ENCODE data around the gene DUSP6.

The DUSP6 gene

GRCh38 chr12:89363084-89363483 is 10.8 kb upstream of the DUSP6 start:
- WGBS (ENCODE audit: insufficient coverage, insufficient read length): no CpG with 5 or more reads among the region's 4 CpGs
- Histone ChIP-seq H3K4me3 (ENCODE audit: low read length) (no peak overlapping the region), H3K27ac (ENCODE audit: low read length) (no peak overlapping the region), H3K9me3 (ENCODE audit: control insufficient read depth, insufficient read depth, low read length) (no peaks in the 10 kb centered on the region), H3K36me3 (ENCODE audit: control insufficient read depth, insufficient read depth, low read length) (no peaks in the 10 kb centered on the region), H3K4me1 (ENCODE audit: control insufficient read depth, insufficient read depth, low read length) (no peaks in the 10 kb centered on the region), H3K27me3 (ENCODE audit: control insufficient read depth, insufficient read depth, low read length) (no peaks in the 10 kb centered on the region)
- DNase-seq (ENCODE audit: low read depth, low spot score): no peak

DNA sequence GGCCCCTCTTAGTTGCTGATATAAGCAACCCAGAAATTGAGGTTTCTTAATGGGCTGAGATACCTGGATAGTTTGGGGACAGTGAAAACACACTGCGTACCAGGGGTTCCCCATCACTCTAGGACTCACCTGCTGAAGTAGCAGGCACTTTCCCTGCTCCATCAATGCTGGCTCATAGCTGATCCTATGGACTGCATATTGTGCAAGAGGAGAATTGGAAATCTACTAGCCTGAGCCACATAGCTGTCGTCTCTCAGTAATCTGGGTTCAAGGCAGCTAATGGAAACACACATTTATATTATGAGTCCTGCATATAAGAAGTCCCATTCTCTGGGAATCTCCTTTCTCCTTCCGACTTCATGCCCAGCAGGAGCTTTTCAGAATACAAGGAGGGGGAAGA is 7.3 kb upstream of the DUSP6 start:
- no peak overlapping the region for H3K27ac ChIP-seq (ENCODE audit: low read length)
- DNase-seq (ENCODE audit: low read depth, low spot score): no peak
- peaks cover 16% of the 10 kb centered on the region; the same call in 1 of the 2 replicates for H3K27me3 ChIP-seq (ENCODE audit: control insufficient read depth, insufficient read depth, low read length)
- H3K9me3 ChIP-seq (ENCODE audit: control insufficient read depth, insufficient read depth, low read length): no peaks in the 10 kb centered on the region
- no peaks in the 10 kb centered on the region for H3K36me3 ChIP-seq (ENCODE audit: control insufficient read depth, insufficient read depth, low read length)
- H3K4me1 ChIP-seq (ENCODE audit: control insufficient read depth, insufficient read depth, low read length): peaks cover 3% of the 10 kb centered on the region; the same call in 1 of the 2 replicates
- WGBS (ENCODE audit: insufficient coverage, insufficient read length): no CpG with 5 or more reads among the region's 3 CpGs
- H3K4me3 ChIP-seq (ENCODE audit: low read length): no peak overlapping the region

DNA sequence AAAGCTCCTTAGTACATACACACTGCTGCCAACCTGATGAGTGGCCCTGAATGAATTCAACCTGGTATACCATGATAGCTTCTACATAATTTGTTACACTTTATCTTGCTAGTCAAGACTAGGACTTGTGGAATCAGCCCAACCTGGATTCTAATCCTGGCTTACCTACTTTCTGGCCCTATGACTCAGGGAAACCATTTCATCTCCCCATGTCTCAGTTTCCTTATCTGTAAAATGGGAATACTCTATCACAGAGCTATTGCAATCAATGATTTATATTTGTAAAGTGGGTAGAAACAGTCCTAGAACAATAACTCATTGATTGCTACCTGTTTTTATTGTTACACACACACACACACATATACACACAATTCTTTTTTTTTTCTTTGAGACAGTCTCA is 6.5 kb upstream of the DUSP6 start:
- DNase-seq (ENCODE audit: low read depth, low spot score): no peak
- Histone ChIP-seq H3K4me3 (ENCODE audit: low read length) (no peak overlapping the region), H3K27ac (ENCODE audit: low read length) (no peak overlapping the region), H3K4me1 (ENCODE audit: control insufficient read depth, insufficient read depth, low read length) (peaks cover 3% of the 10 kb centered on the region; the same call in 1 of the 2 replicates), H3K36me3 (ENCODE audit: control insufficient read depth, insufficient read depth, low read length) (no peaks in the 10 kb centered on the region), H3K9me3 (ENCODE audit: control insufficient read depth, insufficient read depth, low read length) (no peaks in the 10 kb centered on the region), H3K27me3 (ENCODE audit: control insufficient read depth, insufficient read depth, low read length) (peaks cover 17% of the 10 kb centered on the region; the same call in 1 of the 2 replicates)

GRCh38 chr12:89357297-89357730 is 5.0 kb upstream of the DUSP6 start:
- H3K4me1 ChIP-seq (ENCODE audit: control insufficient read depth, insufficient read depth, low read length): peaks cover 3% of the 10 kb centered on the region; the same call in 1 of the 2 replicates
- no CpG with 5 or more reads among the region's 7 CpGs for WGBS (ENCODE audit: insufficient coverage, insufficient read length)
- peaks cover 17% of the 10 kb centered on the region; the same call in 1 of the 2 replicates for H3K27me3 ChIP-seq (ENCODE audit: control insufficient read depth, insufficient read depth, low read length)
- no peak overlapping the region for H3K27ac ChIP-seq (ENCODE audit: low read length)
- no peaks in the 10 kb centered on the region for H3K9me3 ChIP-seq (ENCODE audit: control insufficient read depth, insufficient read depth, low read length)
- DNase-seq (ENCODE audit: low read depth, low spot score): no peak
- H3K4me3 ChIP-seq (ENCODE audit: low read length): no peak overlapping the region
- no peaks in the 10 kb centered on the region for H3K36me3 ChIP-seq (ENCODE audit: control insufficient read depth, insufficient read depth, low read length)

- Histone ChIP-seq H3K36me3 (ENCODE audit: control insufficient read depth, insufficient read depth, low read length) (no peaks in the 10 kb centered on the region), H3K4me1 (ENCODE audit: control insufficient read depth, insufficient read depth, low read length) (peaks cover 3% of the 10 kb centered on the region; the same call in 1 of the 2 replicates), H3K27ac (ENCODE audit: low read length) (no peak overlapping the region), H3K9me3 (ENCODE audit: control insufficient read depth, insufficient read depth, low read length) (no peaks in the 10 kb centered on the region), H3K4me3 (ENCODE audit: low read length) (no peak overlapping the region), H3K27me3 (ENCODE audit: control insufficient read depth, insufficient read depth, low read length) (peaks cover 17% of the 10 kb centered on the region; the same call in 1 of the 2 replicates)
- DNase-seq (ENCODE audit: low read depth, low spot score): no peak
- WGBS (ENCODE audit: insufficient coverage, insufficient read length): no CpG with 5 or more reads among the region's 4 CpGs
These were observed 3.9 kb upstream of the DUSP6 start for GRCh38 chr12:89356069-89356665.

GRCh38 chr12:89355243-89356068 is 3.2 kb upstream of the DUSP6 start:
- H3K27ac ChIP-seq (ENCODE audit: low read length): no peak overlapping the region
- H3K36me3 ChIP-seq (ENCODE audit: control insufficient read depth, insufficient read depth, low read length): no peaks in the 10 kb centered on the region
- no peaks in the 10 kb centered on the region for H3K9me3 ChIP-seq (ENCODE audit: control insufficient read depth, insufficient read depth, low read length)
- peaks cover 3% of the 10 kb centered on the region; the same call in 1 of the 2 replicates for H3K4me1 ChIP-seq (ENCODE audit: control insufficient read depth, insufficient read depth, low read length)
- no peak for DNase-seq (ENCODE audit: low read depth, low spot score)
- peaks cover 17% of the 10 kb centered on the region; the same call in 1 of the 2 replicates for H3K27me3 ChIP-seq (ENCODE audit: control insufficient read depth, insufficient read depth, low read length)
- WGBS (ENCODE audit: insufficient coverage, insufficient read length): no CpG with 5 or more reads among the region's 18 CpGs
- H3K4me3 ChIP-seq (ENCODE audit: low read length): no peak overlapping the region

DNA sequence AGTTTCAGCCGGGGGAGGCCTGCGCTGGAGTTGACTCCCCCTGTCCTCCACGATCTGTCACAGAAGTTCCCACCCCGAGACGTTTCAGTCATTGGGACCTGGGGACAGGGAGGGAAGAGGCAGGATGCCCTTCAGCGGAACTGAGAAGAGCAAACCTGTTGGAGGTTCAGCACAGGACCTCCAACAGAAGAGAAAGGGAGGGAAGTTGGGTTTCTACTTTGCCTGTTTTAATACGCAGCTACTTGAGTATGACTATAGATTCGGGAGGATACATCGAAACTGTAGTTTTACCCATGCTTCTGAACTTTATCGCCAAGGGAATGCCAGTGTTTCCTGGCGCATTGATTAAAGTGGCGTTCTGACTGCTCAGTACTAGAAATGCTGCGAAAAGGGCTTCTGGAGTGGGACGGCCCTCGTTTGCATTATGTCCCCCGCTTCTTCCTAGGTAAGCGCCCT is 2.3 kb upstream of the DUSP6 start:
- H3K4me1 ChIP-seq (ENCODE audit: control insufficient read depth, insufficient read depth, low read length): peaks cover 3% of the 10 kb centered on the region; the same call in 1 of the 2 replicates
- no peak overlapping the region for H3K27ac ChIP-seq (ENCODE audit: low read length)
- peak overlapping the region; percentile 46; the same call in 1 of the 2 replicates for H3K4me3 ChIP-seq (ENCODE audit: low read length)
- H3K9me3 ChIP-seq (ENCODE audit: control insufficient read depth, insufficient read depth, low read length): no peaks in the 10 kb centered on the region
- no CpG with 5 or more reads among the region's 17 CpGs for WGBS (ENCODE audit: insufficient coverage, insufficient read length)
- DNase-seq (ENCODE audit: low read depth, low spot score): no peak
- H3K27me3 ChIP-seq (ENCODE audit: control insufficient read depth, insufficient read depth, low read length): peaks cover 17% of the 10 kb centered on the region; the same call in 1 of the 2 replicates
- H3K36me3 ChIP-seq (ENCODE audit: control insufficient read depth, insufficient read depth, low read length): no peaks in the 10 kb centered on the region

GRCh38 chr12:89353823-89354611 is 1.7 kb upstream of the DUSP6 start:
- H3K4me3 ChIP-seq (ENCODE audit: low read length): peak overlapping the region; percentile 46; the same call in 1 of the 2 replicates
- peaks cover 20% of the 10 kb centered on the region; the same call in 1 of the 2 replicates for H3K27me3 ChIP-seq (ENCODE audit: control insufficient read depth, insufficient read depth, low read length)
- H3K9me3 ChIP-seq (ENCODE audit: control insufficient read depth, insufficient read depth, low read length): no peaks in the 10 kb centered on the region
- no peaks in the 10 kb centered on the region for H3K36me3 ChIP-seq (ENCODE audit: control insufficient read depth, insufficient read depth, low read length)
- peaks cover 6% of the 10 kb centered on the region; the same call in 1 of the 2 replicates for H3K4me1 ChIP-seq (ENCODE audit: control insufficient read depth, insufficient read depth, low read length)
- no peak overlapping the region for H3K27ac ChIP-seq (ENCODE audit: low read length)
- DNase-seq (ENCODE audit: low read depth, low spot score): no peak
- no CpG with 5 or more reads among the region's 74 CpGs for WGBS (ENCODE audit: insufficient coverage, insufficient read length)

DNA sequence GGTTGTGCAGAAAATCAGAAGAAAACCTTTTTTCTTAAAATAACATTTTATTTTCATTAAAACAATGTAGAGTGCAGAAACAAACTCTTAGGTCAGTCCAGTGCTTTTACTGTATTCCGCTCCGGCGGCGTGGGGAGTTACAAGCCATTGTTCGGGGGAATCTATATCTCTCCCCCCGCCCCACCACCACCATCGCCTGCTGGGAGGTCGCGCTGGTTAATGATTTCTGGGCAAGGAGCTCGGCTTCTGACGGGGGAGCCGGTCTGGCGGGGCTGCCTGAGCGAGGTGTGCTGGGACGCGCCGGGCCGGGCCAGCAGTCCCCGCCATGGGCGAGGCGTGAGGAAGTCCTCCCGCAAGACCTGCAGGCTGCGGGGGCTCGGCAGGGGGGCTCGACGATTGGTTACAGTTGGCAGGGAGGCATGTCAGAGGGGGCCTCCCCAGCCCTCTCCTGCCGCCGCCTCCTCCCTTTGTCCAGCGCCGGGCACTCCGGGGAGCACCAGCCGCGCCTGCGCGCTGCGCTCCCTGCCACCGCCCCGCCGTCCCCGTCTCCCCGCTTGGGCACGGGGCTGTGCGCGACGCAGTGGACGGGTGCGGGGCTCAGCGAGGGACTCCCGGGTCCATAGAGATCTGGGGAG is 1.0 kb upstream of the DUSP6 start:
- Histone ChIP-seq H3K27me3 (ENCODE audit: control insufficient read depth, insufficient read depth, low read length) (peaks cover 20% of the 10 kb centered on the region; the same call in 1 of the 2 replicates), H3K4me1 (ENCODE audit: control insufficient read depth, insufficient read depth, low read length) (peaks cover 7% of the 10 kb centered on the region; the same call in 1 of the 2 replicates), H3K9me3 (ENCODE audit: control insufficient read depth, insufficient read depth, low read length) (no peaks in the 10 kb centered on the region), H3K27ac (ENCODE audit: low read length) (no peak overlapping the region), H3K4me3 (ENCODE audit: low read length) (peak overlapping the region; percentile 46; the same call in 1 of the 2 replicates), H3K36me3 (ENCODE audit: control insufficient read depth, insufficient read depth, low read length) (no peaks in the 10 kb centered on the region)
- no CpG with 5 or more reads among the region's 49 CpGs for WGBS (ENCODE audit: insufficient coverage, insufficient read length)
- DNase-seq (ENCODE audit: low read depth, low spot score): no peak

- no peak for DNase-seq (ENCODE audit: low read depth, low spot score)
- H3K27me3 ChIP-seq (ENCODE audit: control insufficient read depth, insufficient read depth, low read length): peaks cover 20% of the 10 kb centered on the region; the same call in 1 of the 2 replicates
- peaks cover 4% of the 10 kb centered on the region; the same call in 1 of the 2 replicates for H3K4me1 ChIP-seq (ENCODE audit: control insufficient read depth, insufficient read depth, low read length)
- H3K4me3 ChIP-seq (ENCODE audit: low read length): peak overlapping the region; percentile 57; the same call in 1 of the 2 replicates
- no CpG with 5 or more reads among the region's 10 CpGs for WGBS (ENCODE audit: insufficient coverage, insufficient read length)
- H3K9me3 ChIP-seq (ENCODE audit: control insufficient read depth, insufficient read depth, low read length): no peaks in the 10 kb centered on the region
- H3K27ac ChIP-seq (ENCODE audit: low read length): no peak overlapping the region
- no peaks in the 10 kb centered on the region for H3K36me3 ChIP-seq (ENCODE audit: control insufficient read depth, insufficient read depth, low read length)
These were observed 134 bp downstream of the DUSP6 start for GRCh38 chr12:89352242-89352491.

All from iPS DF 6.9 (cell line).